Tibial artery (tissue), 4 donors: ENCODE data around the gene S100A6.

ENCODE experiments used
- DNase-seq, 2 donors: peaks; one replicate each; pipeline ENCODE4 v3.0.0-alpha.2; 2019
- H3K27ac ChIP-seq, 2 donors: fragments of 200-600 bp; sonication (generic) in 1 of 2; 1 replicate in 1 of 2; 2 replicates in 1 of 2; pipeline ENCODE4 v1.5.1; 2018 to 2019; ENCODE audit warnings: mild to moderate bottlenecking in 1 of 2
- H3K27me3 ChIP-seq, 2 donors: fragments of 200-600 bp; sonication (generic) in 1 of 2; one replicate each; pipeline versions ENCODE4 v1.5.1 to v1.6.0; 2016 to 2019
- H3K36me3 ChIP-seq, 3 donors: fragments of 200-600 bp; sonication (generic) in 2 of 3; one replicate each; pipeline ENCODE4 v1.5.1; 2016 to 2019; ENCODE audit warnings: mild to moderate bottlenecking in 2 of 3
- H3K4me1 ChIP-seq, 4 donors: fragments of 200-600 bp; sonication (generic) in 2 of 4; 1 replicate in 3 of 4; 2 replicates in 1 of 4; pipeline ENCODE4 v1.5.1; 2016 to 2019
- H3K4me3 ChIP-seq, 2 donors: fragments of 200-600 bp; sonication (generic) in 1 of 2; 1 replicate in 1 of 2; 2 replicates in 1 of 2; pipeline ENCODE4 v1.5.1; 2018 to 2019; ENCODE audit warnings: mild to moderate bottlenecking in 2 of 2
- H3K9me3 ChIP-seq, 3 donors: fragments of 200-600 bp; sonication (generic) in 1 of 3; one replicate each; pipeline ENCODE4 v1.5.1; 2016 to 2019
- intact Hi-C: fragments of 100-400 bp; cut with DNase I; formaldehyde crosslinking; loops from one replicate; pipeline ENCODE4 v1.15.0; 2023; ENCODE audit warnings: low total_unique reads
- TF ChIP-seq, protein P1 (sequence below), 2 experiments: fragments of 200-600 bp in 1 of 2; fragments of 450-650 bp in 1 of 2; IDR thresholded peaks; one replicate each; pipeline ENCODE4 v1.5.1; 2017 to 2019; ENCODE audit warnings: antibody characterized with exemption in 2 of 2, mild to moderate bottlenecking in 1 of 2, moderate library complexity in 1 of 2

S100A6 gene

DNA sequence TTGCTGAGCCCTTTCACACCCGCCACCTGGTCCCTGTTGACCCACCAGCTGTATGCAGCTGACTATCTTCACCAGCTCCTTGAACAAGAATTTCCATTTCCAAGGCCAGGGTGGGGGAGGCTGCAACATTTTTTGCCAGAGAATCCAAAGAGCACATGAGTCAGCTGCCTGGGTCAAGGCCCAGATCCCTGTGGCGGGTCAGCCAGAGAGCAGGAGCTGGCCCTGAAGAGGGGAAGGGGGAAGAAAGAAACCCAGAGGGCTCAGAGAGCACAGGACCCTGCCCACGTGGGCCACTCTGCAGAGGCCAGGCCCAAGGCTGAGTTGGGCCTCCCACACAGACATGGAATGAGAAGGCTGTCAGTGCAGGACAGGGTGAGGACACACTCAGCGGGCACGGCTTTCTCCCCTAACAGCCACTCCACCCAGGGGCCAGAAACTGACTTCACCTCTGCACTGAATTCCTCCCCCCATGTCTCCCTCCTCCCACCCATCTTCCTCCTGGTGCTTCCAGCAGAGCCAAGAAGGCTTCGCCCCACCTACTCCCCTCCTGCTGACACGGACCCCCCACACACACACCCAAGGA is 28.9 kb downstream of the S100A6 start:
- Histone ChIP-seq H3K9me3 (no peaks in the 10 kb centered on the region), H3K4me1 (peaks cover 10 to 34% (median 25%) of the 10 kb centered on the region in 4 donors), H3K27me3 (no peaks in the 10 kb centered on the region), H3K27ac (peak overlapping the region; percentile 81 to 82), H3K4me3 (no peak overlapping the region), H3K36me3 (no peaks in the 10 kb centered on the region)
- TF ChIP-seq, protein P1, sequence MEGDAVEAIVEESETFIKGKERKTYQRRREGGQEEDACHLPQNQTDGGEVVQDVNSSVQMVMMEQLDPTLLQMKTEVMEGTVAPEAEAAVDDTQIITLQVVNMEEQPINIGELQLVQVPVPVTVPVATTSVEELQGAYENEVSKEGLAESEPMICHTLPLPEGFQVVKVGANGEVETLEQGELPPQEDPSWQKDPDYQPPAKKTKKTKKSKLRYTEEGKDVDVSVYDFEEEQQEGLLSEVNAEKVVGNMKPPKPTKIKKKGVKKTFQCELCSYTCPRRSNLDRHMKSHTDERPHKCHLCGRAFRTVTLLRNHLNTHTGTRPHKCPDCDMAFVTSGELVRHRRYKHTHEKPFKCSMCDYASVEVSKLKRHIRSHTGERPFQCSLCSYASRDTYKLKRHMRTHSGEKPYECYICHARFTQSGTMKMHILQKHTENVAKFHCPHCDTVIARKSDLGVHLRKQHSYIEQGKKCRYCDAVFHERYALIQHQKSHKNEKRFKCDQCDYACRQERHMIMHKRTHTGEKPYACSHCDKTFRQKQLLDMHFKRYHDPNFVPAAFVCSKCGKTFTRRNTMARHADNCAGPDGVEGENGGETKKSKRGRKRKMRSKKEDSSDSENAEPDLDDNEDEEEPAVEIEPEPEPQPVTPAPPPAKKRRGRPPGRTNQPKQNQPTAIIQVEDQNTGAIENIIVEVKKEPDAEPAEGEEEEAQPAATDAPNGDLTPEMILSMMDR (IDR thresholded peaks at IDR 0.05) = no peak
- peak; percentile 88 to 95 for DNase-seq
- intact Hi-C loops = loop anchor here (5.0 kb wide), 1 partner anchor 110 kb away; the partner anchor contains the start of gene S100A14

DNA sequence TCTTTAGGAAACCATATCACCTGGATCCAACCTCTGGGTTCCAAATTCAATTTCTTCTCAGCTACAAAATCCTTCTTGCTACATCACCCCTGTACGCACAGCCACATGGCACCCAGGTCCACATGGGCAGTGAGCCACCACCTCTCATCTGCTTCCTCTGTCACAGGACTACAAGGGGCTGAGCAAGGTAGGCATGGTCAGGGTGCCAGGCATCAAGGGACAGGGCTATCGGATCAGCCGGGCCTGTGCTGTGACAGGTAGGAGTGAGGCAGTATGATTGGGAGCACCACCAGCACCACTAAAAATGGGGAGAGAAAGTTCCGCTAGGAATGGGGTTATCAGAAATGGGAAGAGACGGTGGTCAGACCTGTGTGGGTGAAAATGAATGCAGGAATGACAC is 29.4 kb downstream of the S100A6 start:
- DNase-seq = no peak
- H3K4me3 ChIP-seq = no peak overlapping the region
- H3K27ac ChIP-seq = peak overlapping the region; percentile 81 to 82
- H3K27me3 ChIP-seq = no peaks in the 10 kb centered on the region
- no peaks in the 10 kb centered on the region for H3K36me3 ChIP-seq
- TF ChIP-seq, protein P1 (IDR thresholded peaks at IDR 0.05) = no peak
- peaks cover 10 to 34% (median 25%) of the 10 kb centered on the region in 4 donors for H3K4me1 ChIP-seq
- no peaks in the 10 kb centered on the region for H3K9me3 ChIP-seq
- intact Hi-C loops = loop anchor here (5.0 kb wide), 1 partner anchor 111 kb away; the partner anchor contains the start of gene S100A14

DNA sequence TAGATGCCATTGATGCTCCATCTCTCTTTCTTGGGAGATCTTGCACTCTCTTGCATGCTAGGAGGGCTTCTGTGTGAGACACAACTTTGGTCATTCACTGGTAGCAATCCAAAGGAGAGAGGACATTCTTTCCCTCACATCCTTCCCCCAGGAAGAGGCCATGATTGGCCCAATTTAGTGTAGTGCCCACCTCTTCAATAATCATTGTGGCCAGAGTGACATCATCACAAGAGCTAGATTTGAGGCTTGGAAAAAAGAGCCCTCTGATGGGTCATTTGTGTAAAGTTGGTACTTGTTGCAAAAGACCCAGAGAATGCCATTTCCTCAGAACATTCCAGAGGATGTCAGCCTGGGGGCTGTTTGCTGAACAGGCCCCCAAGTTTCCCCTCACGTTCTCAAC is 30.2 kb downstream of the S100A6 start:
- Histone ChIP-seq H3K27me3 (no peaks in the 10 kb centered on the region), H3K9me3 (no peaks in the 10 kb centered on the region), H3K36me3 (no peaks in the 10 kb centered on the region), H3K4me1 (peaks cover 10 to 28% (median 23%) of the 10 kb centered on the region in 4 donors), H3K27ac (peak overlapping the region; percentile 81 to 82), H3K4me3 (no peak overlapping the region)
- DNase-seq = no peak
- intact Hi-C loops = loop anchor here (5.0 kb wide), 1 partner anchor 112 kb away; the partner anchor contains the start of gene S100A14
- TF ChIP-seq, protein P1 (IDR thresholded peaks at IDR 0.05) = no peak

DNA sequence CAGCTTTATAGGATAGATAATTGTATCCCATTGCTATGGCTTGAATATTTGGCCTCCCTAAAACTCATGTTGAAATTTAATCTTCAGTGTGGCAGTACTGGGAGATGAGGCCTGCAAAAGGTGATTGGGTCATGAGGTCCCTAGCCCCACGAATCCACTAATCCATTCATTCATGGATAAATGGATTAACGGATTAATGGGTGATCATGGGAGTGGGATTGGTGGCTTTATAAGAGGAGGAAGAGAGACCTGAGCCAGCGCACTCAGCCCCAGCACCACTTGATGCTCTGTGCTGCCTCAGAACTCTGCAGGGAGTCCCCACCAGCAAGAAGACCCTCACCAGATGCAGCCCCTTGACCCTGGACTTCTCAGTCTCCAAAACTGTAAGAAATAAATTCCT is 32.0 kb downstream of the S100A6 start:
- TF ChIP-seq, protein P1 (IDR thresholded peaks at IDR 0.05) = no peak
- no peak overlapping the region for H3K4me3 ChIP-seq
- DNase-seq = no peak
- intact Hi-C loops = no loop called here
- peaks cover 10 to 33% (median 23%) of the 10 kb centered on the region in 4 donors for H3K4me1 ChIP-seq
- H3K27ac ChIP-seq = no peak overlapping the region
- H3K36me3 ChIP-seq = no peaks in the 10 kb centered on the region
- H3K27me3 ChIP-seq = no peaks in the 10 kb centered on the region
- H3K9me3 ChIP-seq = no peaks in the 10 kb centered on the region

DNA sequence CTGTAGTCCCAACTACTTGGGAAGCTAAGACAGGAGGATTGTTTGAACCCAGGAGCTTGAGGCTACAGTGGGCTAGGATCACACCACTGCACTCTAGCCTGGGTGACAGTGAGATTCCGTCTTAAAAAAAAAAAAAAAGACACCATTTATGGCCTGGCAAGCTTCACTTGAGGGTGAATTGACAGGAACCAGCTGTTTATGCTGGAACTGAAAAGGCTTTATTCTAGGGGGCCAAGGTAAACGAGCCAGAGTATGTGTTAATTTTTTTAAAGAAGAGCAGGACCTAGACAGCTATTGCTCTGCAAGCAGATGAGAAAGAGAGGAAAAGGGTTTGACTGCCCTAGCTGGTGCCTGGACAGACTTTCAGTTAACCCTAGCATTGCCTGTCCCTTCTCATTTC is 37.0 kb downstream of the S100A6 start:
- H3K4me3 ChIP-seq = no peak overlapping the region
- no peaks in the 10 kb centered on the region for H3K9me3 ChIP-seq
- peaks cover 0 to 15% (median 3%) of the 10 kb centered on the region in 4 donors for H3K4me1 ChIP-seq
- no peaks in the 10 kb centered on the region for H3K36me3 ChIP-seq
- intact Hi-C loops = no loop called here
- no peaks in the 10 kb centered on the region for H3K27me3 ChIP-seq
- no peak overlapping the region for H3K27ac ChIP-seq
- TF ChIP-seq, protein P1 (IDR thresholded peaks at IDR 0.05) = no peak
- no peak for DNase-seq
